K562 (cell line): ENCODE measurements around the gene ACTR1B. TPM values are rescaled to one million over a fixed set of nuclear protein-coding genes. Genes with fewer than 3 reads are reported as not detected.

Experiments
- CEBPZ ChIP-seq: fragments of 150-350 bp; IDR thresholded peaks from 2 replicates; pipeline ENCODE4 v1.6.1; 2014; ENCODE audit warnings: low read depth, mild to moderate bottlenecking, low read length, borderline replicate concordance
- CSDE1 ChIP-seq, 2 experiments: fragments of 450-650 bp; IDR thresholded peaks; 2 replicates each; pipeline ENCODE4 v1.6.1; 2016; ENCODE audit warnings: mild to moderate bottlenecking in 1 of 2
- HMGN3 ChIP-seq: IDR thresholded peaks from 2 replicates; pipeline ENCODE4 v1.6.1; 2011; ENCODE audit warnings: borderline replicate concordance, low read depth, mild to moderate bottlenecking, mixed read lengths, low read length; ENCODE audit not compliant: insufficient read length; ENCODE audit errors: extremely low read depth
- ZBTB17 ChIP-seq: fragments of 450-650 bp; formaldehyde crosslinking; IDR thresholded peaks from 2 replicates; pipeline ENCODE4 v1.4.0; 2020; ENCODE audit warnings: mild to moderate bottlenecking
- ZNF23 ChIP-seq: fragments of 250-450 bp; sonication (Bioruptor Pico); IDR thresholded peaks from 2 replicates; pipeline ENCODE4 v1.4.0; 2020; ENCODE audit warnings: mild to moderate bottlenecking
- polyA plus RNA-seq, 8 experiments: library from polyadenylated mRNA; depleted of rRNA in 4 of 8; stranded (reverse) in 5 of 8; unstranded in 3 of 8; fragments of >200 nt; fragmentation: Nextera tagmentation in 2 of 8; fragmentation: Illumina TruSeq in 1 of 8; extraction: Ambion mirVana in 2 of 8; extraction: Trizol in 1 of 8; gene quantifications; 2 replicates each; pipeline versions ENCODE4 v1.2.1 to v1.2.3, GENCODE V29; 2011 to 2014; ENCODE audit warnings: inconsistent platforms in 1 of 8, missing spikeins in 1 of 8
- total RNA-seq, 7 experiments: library from RNA; depleted of rRNA in 6 of 7; stranded (reverse); fragments of >200 nt in 6 of 7; fragmentation: Illumina TruSeq in 2 of 7; extraction: Trizol in 2 of 7; gene quantifications; 2 replicates each; pipeline versions ENCODE4 v1.2.1 to v1.2.3, GENCODE V29; 2011 to 2021; ENCODE audit warnings: low replicate concordance in 1 of 7

The ACTR1B gene
- total and polyA plus RNA-seq, 9 of the 15 experiments (the other 6 are each of a cell fraction or from before 2014, with no cell fraction given): 0.49 to 42.3 (median 22.5) TPM

GRCh38 chr2:97702731-97703470 lies 39.1 kb upstream of the ACTR1B start (continued):
- no peak for TF ChIP-seq CEBPZ
- no peak for TF ChIP-seq ZNF23 (CRISPR knock-in tag)
- no peak for TF ChIP-seq ZBTB17 (CRISPR knock-in tag)
- no peak for TF ChIP-seq HMGN3
- TF ChIP-seq CSDE1 (IDR thresholded peaks at IDR 0.05): no peak
